Panc1 (cell line): ENCODE measurements around the gene RELB.

Source experiments
- CTCF ChIP-seq: fragments of 450-650 bp; IDR thresholded peaks from 2 replicates; pipeline ENCODE4 v1.5.1; 2017; ENCODE audit warnings: mild to moderate bottlenecking
- POLR2AphosphoS5 ChIP-seq: IDR thresholded peaks from 2 replicates; pipeline ENCODE4 v1.6.1; 2012; ENCODE audit warnings: mild to moderate bottlenecking, low read depth, low read length, moderate library complexity
- SIN3A ChIP-seq: IDR thresholded peaks from 2 replicates; pipeline ENCODE4 v1.6.1; 2012; ENCODE audit warnings: low read depth, mild to moderate bottlenecking, low read length, moderate library complexity, borderline replicate concordance; ENCODE audit not compliant: insufficient read depth
- TCF7L2 ChIP-seq: IDR thresholded peaks from 2 replicates; pipeline ENCODE4 v1.6.1; 2011; ENCODE audit warnings: mild to moderate bottlenecking, low read depth, low read length, inconsistent platforms

DNA sequence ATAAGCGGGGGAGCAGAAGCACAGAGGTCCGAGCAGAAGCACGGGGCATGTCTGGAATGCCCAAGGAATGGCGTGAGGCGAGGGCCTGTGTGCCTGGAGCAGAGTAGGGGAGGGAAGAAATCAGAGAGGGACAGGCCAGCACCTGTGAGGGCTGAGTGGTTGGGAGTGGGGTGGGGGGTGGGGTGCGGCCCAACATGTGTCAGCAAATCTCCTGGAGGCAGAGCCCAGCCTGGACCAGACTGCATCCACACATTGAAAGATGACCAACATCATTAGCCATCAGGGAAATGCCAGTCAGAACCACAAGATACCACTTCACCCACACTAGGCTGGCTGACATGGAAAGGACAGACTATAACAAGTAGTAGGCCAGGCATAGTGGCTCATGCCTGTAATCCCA lies 48.8 kb downstream of the RELB start:
- TF ChIP-seq TCF7L2 (no peak), CTCF (no peak), POLR2AphosphoS5 (no peak), SIN3A (no peak)
